GM12865 (cell line): ENCODE results near the gene CRYAB.

Source experiments
- DNase-seq: peaks from one replicate; pipeline ENCODE4 v3.0.0; 2010; ENCODE audit warnings: low read depth
- H3K4me3 ChIP-seq: 2 replicates; pipeline ENCODE4 v1.5.1; 2011; ENCODE audit warnings: mild to moderate bottlenecking, low read depth, low read length, control low read depth
- CTCF ChIP-seq: IDR thresholded peaks from 2 replicates; pipeline ENCODE4 v1.5.1; 2011; ENCODE audit warnings: low read length, control low read depth, low read depth, inconsistent platforms; ENCODE audit not compliant: insufficient read depth; ENCODE audit errors: missing control alignments

The CRYAB gene

GRCh38 chr11:111947143-111947542 is 35.6 kb upstream of the CRYAB start:
- no peak for DNase-seq
- no peak for TF ChIP-seq CTCF

GRCh38 chr11:111946499-111946898 is 34.9 kb upstream of the CRYAB start:
- no peak for DNase-seq
- TF ChIP-seq CTCF = no peak
- no peak overlapping the region for H3K4me3 ChIP-seq

More at GRCh38 chr11:111947143-111947542, 35.6 kb upstream of the CRYAB start:
- no peak overlapping the region for H3K4me3 ChIP-seq

DNA sequence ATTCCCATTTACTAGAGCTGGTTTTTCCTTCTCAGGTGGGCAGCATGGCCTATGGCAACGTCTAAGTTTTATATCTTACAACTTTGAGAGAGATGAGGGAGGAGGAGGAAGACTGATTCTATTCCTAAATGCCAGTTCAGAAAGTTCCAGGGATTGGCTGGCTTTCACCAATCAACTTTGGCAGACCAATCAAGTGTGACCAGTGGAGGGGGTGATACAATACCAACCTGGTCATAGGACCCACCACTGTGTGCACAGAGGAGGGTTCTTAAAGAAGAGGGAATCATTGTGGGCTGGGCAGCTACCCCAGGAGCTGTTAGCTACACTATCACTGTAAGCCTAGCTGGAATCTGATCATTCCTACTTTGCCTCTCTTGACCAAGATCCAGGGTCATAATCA is 33.6 kb upstream of the CRYAB start:
- no peak for TF ChIP-seq CTCF
- DNase-seq = no peak
- no peak overlapping the region for H3K4me3 ChIP-seq

- no peak for TF ChIP-seq CTCF
- H3K4me3 ChIP-seq = no peak overlapping the region
- DNase-seq = no peak
Observed at GRCh38 chr11:111944651-111945051, 33.1 kb upstream of the CRYAB start.

GRCh38 chr11:111944139-111944538 is 32.6 kb upstream of the CRYAB start:
- no peak overlapping the region for H3K4me3 ChIP-seq
- DNase-seq = no peak
- TF ChIP-seq CTCF = no peak

DNA sequence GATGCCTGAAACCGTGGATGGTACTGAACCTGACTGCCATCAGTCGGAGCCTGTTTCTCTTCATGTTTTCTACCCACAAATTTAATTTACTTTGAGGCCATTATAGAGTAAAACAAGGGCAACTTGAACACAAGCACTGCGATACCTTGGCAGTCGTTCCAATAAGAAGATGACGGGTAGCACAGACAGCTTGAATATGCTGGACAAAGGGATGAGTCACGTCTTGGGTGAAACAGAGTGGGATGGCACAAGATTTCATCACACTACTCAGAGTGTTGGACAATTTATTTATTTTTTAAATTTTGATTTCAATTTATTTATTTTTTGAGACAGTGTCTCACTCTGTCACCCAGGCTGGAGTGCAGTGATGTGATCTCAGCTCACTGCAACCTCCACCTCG is 31.3 kb upstream of the CRYAB start:
- no peak overlapping the region for H3K4me3 ChIP-seq
- TF ChIP-seq CTCF = no peak
- DNase-seq = no peak

DNA sequence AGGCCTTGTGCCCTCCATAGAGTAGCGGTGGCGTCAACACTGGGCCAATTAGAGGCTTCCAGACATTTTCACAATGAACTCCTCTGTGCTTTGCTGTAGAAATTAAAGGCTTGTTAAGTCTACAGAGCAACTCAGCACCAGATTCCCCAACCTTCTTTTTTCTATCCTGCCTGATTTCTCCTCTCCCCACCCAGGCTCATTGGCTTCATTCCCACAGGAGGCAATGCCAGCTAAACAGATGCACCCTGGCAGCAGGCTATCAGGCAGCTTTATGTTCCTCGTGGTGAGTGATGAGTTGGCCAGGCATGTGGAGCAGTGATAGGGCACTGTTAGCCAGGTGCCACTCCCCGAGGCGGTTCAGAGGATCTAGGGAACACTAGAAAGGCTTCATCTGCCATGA is 30.4 kb upstream of the CRYAB start:
- TF ChIP-seq CTCF = no peak
- no peak for DNase-seq
- no peak overlapping the region for H3K4me3 ChIP-seq
